Right cardiac atrium (tissue), 5 donors: ENCODE results near the gene VASH2. TPM values are rescaled to one million over a fixed set of nuclear protein-coding genes. Genes with fewer than 3 reads are reported as not detected.

Experiments used
- ATAC-seq, 2 donors: fragments of 200-7000 bp; cut with Tn5 transposase; one replicate each; pipeline versions ENCODE4 v1.8.0 to v1.9.1; 2020; ENCODE audit warnings: moderate library complexity in 2 of 2, mild to moderate bottlenecking in 1 of 2
- DNase-seq, 3 donors: peaks; one replicate each; pipeline ENCODE4 v3.0.0-alpha.2; 2020
- H3K27ac ChIP-seq: one replicate; pipeline ENCODE4 v1.5.1; 2013; ENCODE audit warnings: mild to moderate bottlenecking, low read length, control low read depth, moderate library complexity
- H3K27me3 ChIP-seq: one replicate; pipeline ENCODE4 v1.6.1; 2013; ENCODE audit not compliant: control insufficient read depth, insufficient read depth
- H3K4me1 ChIP-seq: one replicate; pipeline ENCODE4 v1.6.1; 2013; ENCODE audit warnings: low read length; ENCODE audit not compliant: control insufficient read depth, insufficient read depth
- H3K4me3 ChIP-seq: one replicate; pipeline ENCODE4 v1.5.1; 2013; ENCODE audit warnings: low read length, control low read depth
- H3K9me3 ChIP-seq: one replicate; pipeline ENCODE4 v1.6.1; 2013; ENCODE audit warnings: low read length; ENCODE audit not compliant: control insufficient read depth
- WGBS: extraction: QIAGEN DNeasy Blood & Tissue Kit; methylation state at CpG from one replicate; pipeline ENCODE4 v1.1.7; 2013; 5-methylcytosine and 5-hydroxymethylcytosine counted together
- intact Hi-C, 4 donors: fragments of 100-400 bp; cut with DNase I; formaldehyde crosslinking; loops; one replicate each; pipeline versions ENCODE4 v1.11.0 to v1.14.0; 2022 to 2023
- polyA plus RNA-seq: library from polyadenylated mRNA; stranded (reverse); fragments of 200-250 nt; gene quantifications from one replicate; pipeline ENCODE4 v1.2.3, GENCODE V29; 2013
- total RNA-seq, 4 donors: library from RNA; stranded (reverse); fragmentation: NEBNext Ultra II Directional; extraction: Animal tissue kit (Norgen Biotek cat#: 25700); gene quantifications; one replicate each; pipeline ENCODE4 v1.2.1, GENCODE V29; 2021
- donor health status: healthy with polysubstance abuse.
- donor health status: DM: no; HTN: yes; CAD: no.
- donor health status: DM: no; HTN: no; CAD: no.
- donor health status: DM: no; HTN: yes; CAD: no; lungs with severe emphysema.
- donor health status: DM: yes; HTN: yes; CAD: no.

VASH2 gene
- total and polyA plus RNA-seq, 5 donors = 0.50 to 1.3 (median 1.0) TPM

- Histone ChIP-seq H3K27ac (no peak overlapping the region), H3K4me3 (no peak overlapping the region), H3K27me3 (no peaks in the 10 kb centered on the region), H3K9me3 (no peaks in the 10 kb centered on the region), H3K4me1 (no peaks in the 10 kb centered on the region)
- intact Hi-C loops = no loop called here
- DNase-seq = peak; percentile 85 to 90 (median 85)
- ATAC-seq = peak; percentile 75 to 92
- WGBS = 58% methylated on average over 13 of the region's 13 CpGs
Measured at GRCh38 chr1:212915245-212916091, 34.9 kb upstream of the VASH2 start.

DNA sequence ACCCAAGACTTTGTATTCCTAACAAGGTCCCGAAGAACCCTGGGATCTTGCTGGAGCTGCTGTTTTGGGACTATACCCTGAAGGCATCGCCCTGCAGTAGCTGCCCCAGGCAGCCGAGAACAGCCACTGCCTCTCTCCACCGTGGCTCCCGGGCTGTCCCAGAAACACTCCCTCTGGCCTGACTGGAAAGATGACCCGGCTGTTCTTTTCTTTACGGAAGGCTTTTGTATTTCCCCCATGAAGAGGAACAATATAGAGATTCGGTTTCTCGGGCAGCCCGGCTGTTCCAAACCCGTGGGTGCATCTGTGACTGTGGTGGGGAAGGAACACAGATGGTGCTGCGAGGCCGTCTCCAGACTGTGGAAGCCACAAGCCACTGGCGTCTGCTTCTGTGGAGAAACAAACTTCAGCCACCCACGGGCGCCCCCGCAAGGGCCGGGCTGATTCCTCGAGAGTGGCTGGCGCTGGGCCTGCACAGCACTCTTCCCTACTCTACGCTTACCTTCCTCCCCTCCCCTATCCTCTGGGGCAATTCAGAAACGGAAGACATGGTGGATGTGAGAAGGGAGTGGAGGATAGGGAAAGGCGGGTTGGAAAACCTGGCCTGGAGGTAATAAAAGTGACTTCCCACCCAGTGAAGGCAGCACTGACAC, 33.7 kb upstream of the VASH2 start:
- H3K27ac ChIP-seq = no peak overlapping the region
- peak; percentile 68 to 71 for ATAC-seq
- intact Hi-C loops = no loop called here
- peak; percentile 55 to 80 (median 68) for DNase-seq
- WGBS = 19% methylated on average over 23 of the region's 23 CpGs
- no peaks in the 10 kb centered on the region for H3K9me3 ChIP-seq
- no peaks in the 10 kb centered on the region for H3K4me1 ChIP-seq
- no peak overlapping the region for H3K4me3 ChIP-seq
- H3K27me3 ChIP-seq = no peaks in the 10 kb centered on the region

DNA sequence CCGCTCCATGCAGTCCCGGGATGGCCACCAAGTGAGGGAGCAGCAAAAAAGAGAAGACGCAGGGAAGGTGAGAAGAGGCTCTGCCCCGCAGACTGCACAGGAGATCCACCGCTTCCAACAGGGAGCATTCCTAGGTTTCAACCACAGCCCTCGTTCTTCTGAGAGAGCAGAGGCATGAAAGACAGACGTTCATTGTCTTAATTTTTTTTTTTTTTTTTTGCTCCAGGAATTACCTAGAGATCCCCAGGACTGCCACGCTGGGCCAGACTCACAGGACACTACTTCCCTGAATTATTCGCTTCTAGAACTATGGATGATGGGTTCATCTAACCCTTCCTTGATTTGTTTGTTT, 33.2 kb upstream of the VASH2 start:
- 64% methylated on average over 9 of the region's 9 CpGs for WGBS
- intact Hi-C loops = no loop called here
- Histone ChIP-seq H3K27me3 (no peaks in the 10 kb centered on the region), H3K4me1 (no peaks in the 10 kb centered on the region), H3K9me3 (no peaks in the 10 kb centered on the region), H3K27ac (no peak overlapping the region), H3K4me3 (no peak overlapping the region)
- no peak for ATAC-seq
- no peak for DNase-seq

DNA sequence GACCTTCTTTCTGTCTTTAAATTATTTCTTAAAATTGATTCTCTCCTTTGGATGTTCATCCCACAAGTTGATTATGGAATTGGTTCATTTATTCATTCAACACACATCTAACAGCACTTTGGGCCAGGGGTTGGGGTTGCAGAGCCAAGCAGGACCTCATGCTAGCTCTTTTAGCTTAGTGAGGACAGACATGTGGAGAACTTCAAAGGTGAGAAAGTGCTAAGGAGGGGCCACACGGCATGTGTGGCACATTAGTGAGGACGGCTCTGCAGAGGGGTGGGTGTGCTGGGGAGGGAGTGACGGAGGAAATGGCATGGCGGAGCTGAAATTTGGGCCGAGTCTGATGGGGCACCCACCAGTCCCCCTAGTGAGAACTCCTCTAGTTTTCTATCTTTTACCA, 32.5 kb upstream of the VASH2 start:
- no peak for DNase-seq
- no peak overlapping the region for H3K27ac ChIP-seq
- no peaks in the 10 kb centered on the region for H3K9me3 ChIP-seq
- ATAC-seq = no peak
- H3K4me1 ChIP-seq = no peaks in the 10 kb centered on the region
- H3K27me3 ChIP-seq = no peaks in the 10 kb centered on the region
- no peak overlapping the region for H3K4me3 ChIP-seq
- intact Hi-C loops = no loop called here
- WGBS = 83% methylated on average over 5 of the region's 5 CpGs

GRCh38 chr1:212918824-212919223, 31.5 kb upstream of the VASH2 start:
- 61% methylated on average over 2 of the region's 2 CpGs for WGBS
- Histone ChIP-seq H3K9me3 (no peaks in the 10 kb centered on the region), H3K27ac (no peak overlapping the region), H3K4me1 (no peaks in the 10 kb centered on the region), H3K4me3 (no peak overlapping the region), H3K27me3 (no peaks in the 10 kb centered on the region)
- intact Hi-C loops = no loop called here
- no peak for DNase-seq
- no peak for ATAC-seq

GRCh38 chr1:212920246-212920645, 30.1 kb upstream of the VASH2 start:
- intact Hi-C loops = no loop called here
- ATAC-seq = no peak
- 81% methylated on average over 7 of the region's 7 CpGs for WGBS
- Histone ChIP-seq H3K27ac (no peak overlapping the region), H3K9me3 (no peaks in the 10 kb centered on the region), H3K27me3 (no peaks in the 10 kb centered on the region), H3K4me1 (no peaks in the 10 kb centered on the region), H3K4me3 (no peak overlapping the region)
- DNase-seq = no peak

GRCh38 chr1:212920896-212921295, 29.4 kb upstream of the VASH2 start:
- Histone ChIP-seq H3K27me3 (no peaks in the 10 kb centered on the region), H3K4me3 (no peak overlapping the region), H3K4me1 (no peaks in the 10 kb centered on the region), H3K27ac (no peak overlapping the region), H3K9me3 (no peaks in the 10 kb centered on the region)
- WGBS = 70% methylated on average over 6 of the region's 6 CpGs
- DNase-seq = no peak
- intact Hi-C loops = no loop called here
- ATAC-seq = no peak

GRCh38 chr1:212922016-212922415, 28.3 kb upstream of the VASH2 start:
- H3K9me3 ChIP-seq = no peaks in the 10 kb centered on the region
- intact Hi-C loops = no loop called here
- ATAC-seq (no peak), DNase-seq (no peak)
- no peak overlapping the region for H3K27ac ChIP-seq
- no peak overlapping the region for H3K4me3 ChIP-seq
- H3K27me3 ChIP-seq = no peaks in the 10 kb centered on the region
- WGBS = 79% methylated on average over 5 of the region's 5 CpGs
- H3K4me1 ChIP-seq = no peaks in the 10 kb centered on the region

- ATAC-seq = no peak
- no peak for DNase-seq
- intact Hi-C loops = no loop called here
- 80% methylated on average over 6 of the region's 6 CpGs for WGBS
- Histone ChIP-seq H3K27me3 (no peaks in the 10 kb centered on the region), H3K4me3 (no peak overlapping the region), H3K4me1 (no peaks in the 10 kb centered on the region), H3K27ac (no peak overlapping the region), H3K9me3 (no peaks in the 10 kb centered on the region)
Measured at GRCh38 chr1:212926372-212926771, 24.0 kb upstream of the VASH2 start.

- Histone ChIP-seq H3K27ac (no peak overlapping the region), H3K4me3 (no peak overlapping the region), H3K4me1 (no peaks in the 10 kb centered on the region), H3K9me3 (no peaks in the 10 kb centered on the region), H3K27me3 (no peaks in the 10 kb centered on the region)
- no peak for ATAC-seq
- DNase-seq = no peak
- WGBS = 45% methylated on average over 10 of the region's 10 CpGs
- intact Hi-C loops = no loop called here
Measured at GRCh38 chr1:212928323-212929291, 21.7 kb upstream of the VASH2 start.
